HepG2 (cell line): Measurements from ENCODE around the gene RAD23A. TPM values are rescaled to one million over a fixed set of nuclear protein-coding genes. Genes with fewer than 3 reads are reported as not detected.

Source experiments
- ARNT ChIP-seq: fragments of 450-650 bp; IDR thresholded peaks from 2 replicates; pipeline ENCODE4 v1.6.1; 2017
- ATF1 ChIP-seq: IDR thresholded peaks from 2 replicates; pipeline ENCODE4 v1.6.1; 2016; ENCODE audit warnings: mild to moderate bottlenecking, control low read depth
- MXI1 ChIP-seq: IDR thresholded peaks from 3 replicates; pipeline ENCODE4 v1.6.1; 2012; ENCODE audit warnings: low read depth, low read length, inconsistent platforms, borderline replicate concordance
- NBN ChIP-seq: fragments of 450-650 bp; conservative IDR thresholded peaks from 2 replicates; pipeline ENCODE4 v1.6.1; 2017
- NFYB ChIP-seq: sonication (generic); formaldehyde crosslinking; IDR thresholded peaks from 2 replicates; pipeline ENCODE4 v1.4.0; 2020; ENCODE audit warnings: missing genetic modification reagents
- PLRG1 ChIP-seq: fragments of 450-650 bp; conservative IDR thresholded peaks from 2 replicates; pipeline ENCODE4 v1.6.1; 2016
- PPARG ChIP-seq: conservative IDR thresholded peaks from 2 replicates; pipeline ENCODE4 v1.6.1; 2016; ENCODE audit warnings: missing biosample characterization, missing genetic modification reagents
- SYNCRIP ChIP-seq: fragments of 200-400 bp; formaldehyde crosslinking; IDR thresholded peaks from 2 replicates; pipeline ENCODE4 v1.6.1; 2018; ENCODE audit warnings: mild to moderate bottlenecking, low read depth, low read length; ENCODE audit not compliant: insufficient read depth
- TAF1 ChIP-seq: sonication (generic); formaldehyde crosslinking; IDR thresholded peaks from 2 replicates; pipeline ENCODE4 v1.4.0; 2020; ENCODE audit warnings: missing genetic modification reagents
- ZBTB8A ChIP-seq: sonication (generic); formaldehyde crosslinking; IDR thresholded peaks from 2 replicates; pipeline ENCODE4 v1.4.0; 2020; ENCODE audit warnings: mild to moderate bottlenecking, low read depth, missing genetic modification reagents, borderline replicate concordance
- ZNF124 ChIP-seq: sonication (generic); formaldehyde crosslinking; IDR thresholded peaks from 2 replicates; pipeline ENCODE4 v1.4.0; 2020; ENCODE audit warnings: missing genetic modification reagents
- ZNF205 ChIP-seq: IDR thresholded peaks from 2 replicates; pipeline ENCODE4 v1.6.1; 2018; ENCODE audit warnings: missing biosample characterization, missing genetic modification reagents
- ZNF468 ChIP-seq: sonication (generic); formaldehyde crosslinking; IDR thresholded peaks from 2 replicates; pipeline ENCODE4 v1.8.0; 2022; ENCODE audit warnings: mild to moderate bottlenecking, moderate library complexity, missing genetic modification reagents
- ZNF510 ChIP-seq: sonication (generic); formaldehyde crosslinking; IDR thresholded peaks from 2 replicates; pipeline ENCODE4 v1.4.0; 2020; ENCODE audit warnings: low read depth, mild to moderate bottlenecking, missing genetic modification reagents
- ZNF709 ChIP-seq: sonication (generic); formaldehyde crosslinking; IDR thresholded peaks from 2 replicates; pipeline ENCODE4 v1.5.0; 2020; ENCODE audit warnings: mild to moderate bottlenecking, missing genetic modification reagents
- ZNF883 ChIP-seq: sonication (generic); formaldehyde crosslinking; IDR thresholded peaks from 2 replicates; pipeline ENCODE4 v1.5.1; 2020; ENCODE audit warnings: mild to moderate bottlenecking, missing genetic modification reagents; ENCODE audit errors: not compliant biosample characterization
- ZSCAN30 ChIP-seq: sonication (generic); formaldehyde crosslinking; IDR thresholded peaks from 2 replicates; pipeline ENCODE4 v1.5.0; 2020; ENCODE audit warnings: mild to moderate bottlenecking, missing genetic modification reagents
- ZZZ3 ChIP-seq: sonication (generic); formaldehyde crosslinking; IDR thresholded peaks from 2 replicates; pipeline ENCODE4 v1.4.0; 2020; ENCODE audit warnings: missing genetic modification reagents, mild to moderate bottlenecking, borderline replicate concordance
- polyA plus RNA-seq, 8 experiments: library from polyadenylated mRNA; depleted of rRNA in 3 of 8; stranded (reverse) in 7 of 8; unstranded in 1 of 8; fragments of >200 nt; fragmentation: Illumina TruSeq in 4 of 8; extraction: Trizol in 4 of 8; gene quantifications; 2 replicates each; pipeline versions ENCODE4 v1.2.1 to v1.2.3, GENCODE V29; 2011 to 2016; ENCODE audit warnings: low read depth in 4 of 8, missing spikeins in 1 of 8, mixed read lengths in 1 of 8; ENCODE audit not compliant: insufficient read depth in 1 of 8
- total RNA-seq, 5 experiments: library from RNA; depleted of rRNA; stranded (reverse); fragments of >200 nt; fragmentation: Illumina TruSeq; extraction: Trizol; gene quantifications; 2 replicates each; pipeline ENCODE4 v1.2.3, GENCODE V29; 2016; ENCODE audit warnings: low read depth in 1 of 5
- TF ChIP-seq, protein P1 (sequence below): sonication (generic); formaldehyde crosslinking; IDR thresholded peaks from 2 replicates; pipeline ENCODE4 v1.5.1; 2020; ENCODE audit warnings: missing genetic modification reagents, mild to moderate bottlenecking, borderline replicate concordance
- TF ChIP-seq, protein P2 (sequence below): sonication (generic); formaldehyde crosslinking; IDR thresholded peaks from 2 replicates; pipeline ENCODE4 v1.8.0; 2022; ENCODE audit warnings: mild to moderate bottlenecking, missing genetic modification reagents, borderline replicate concordance
- TF ChIP-seq, protein P3 (sequence below), 2 experiments: fragments of 450-650 bp in 1 of 2; sonication (generic) in 1 of 2; formaldehyde crosslinking; IDR thresholded peaks; 2 replicates each; pipeline versions ENCODE4 v1.5.0 to v1.8.0; 2020 to 2022; ENCODE audit warnings: mild to moderate bottlenecking in 1 of 2, missing genetic modification reagents in 1 of 2
- TF ChIP-seq, protein P4 (sequence below): sonication (generic); formaldehyde crosslinking; IDR thresholded peaks from 2 replicates; pipeline ENCODE4 v1.5.0; 2020; ENCODE audit warnings: mild to moderate bottlenecking, missing genetic modification reagents
- TF ChIP-seq, protein P5 (sequence below): sonication (generic); formaldehyde crosslinking; IDR thresholded peaks from 2 replicates; pipeline ENCODE4 v1.4.0; 2020; ENCODE audit warnings: missing genetic modification reagents

Gene RAD23A
- total and polyA plus RNA-seq, 2 of the 13 experiments (the other 11 are each of a cell fraction or from before 2014, with no cell fraction given): 42.5 to 54.2 TPM

DNA sequence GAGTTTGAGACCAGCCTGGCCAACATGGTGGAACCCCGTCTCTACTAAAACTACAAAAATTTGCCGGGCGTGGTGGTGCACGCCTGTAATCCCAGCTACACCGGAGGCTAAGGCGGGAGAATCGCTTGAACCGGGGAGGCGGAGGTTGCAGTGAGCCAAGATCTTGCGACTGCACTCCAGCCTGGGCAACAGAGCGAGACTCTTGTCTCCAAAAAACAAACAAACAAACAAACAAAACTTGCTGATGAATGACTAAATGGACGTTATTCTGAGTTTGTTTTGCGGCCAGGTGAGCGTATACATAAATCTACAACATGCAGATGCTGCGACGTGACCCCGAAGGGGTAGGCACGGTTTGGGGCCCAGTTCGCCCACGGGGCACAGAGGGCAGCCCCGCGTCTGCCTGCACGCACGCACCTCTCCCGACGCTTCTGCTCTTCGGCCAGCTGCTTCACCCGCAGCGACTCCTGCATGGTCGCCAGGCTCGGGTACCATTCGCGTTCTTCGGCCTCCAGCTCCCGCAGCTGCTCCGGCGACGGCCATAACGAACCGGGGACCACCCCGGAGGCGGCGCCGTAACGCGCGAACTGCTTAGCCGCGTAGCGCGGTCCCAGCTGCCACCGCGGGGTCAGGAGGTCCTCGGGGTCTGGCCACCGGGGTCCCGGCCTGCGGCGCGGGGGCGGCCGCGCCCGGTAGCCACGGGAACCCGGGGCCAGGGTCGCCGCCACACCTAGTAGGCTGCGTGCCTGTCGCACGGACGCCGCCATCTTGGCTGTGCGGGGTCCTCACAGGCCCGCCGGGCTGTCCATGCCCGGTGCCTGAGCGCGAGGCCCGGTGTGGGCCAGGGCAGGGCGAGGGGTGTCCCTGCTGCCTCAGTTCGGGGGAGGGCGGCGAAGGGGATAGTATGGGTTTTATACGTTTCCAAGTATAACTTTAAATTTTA, 11.1 kb downstream of the RAD23A start, which contains the start of gene GADD45GIP1 (continued):
- TF ChIP-seq, protein P1, sequence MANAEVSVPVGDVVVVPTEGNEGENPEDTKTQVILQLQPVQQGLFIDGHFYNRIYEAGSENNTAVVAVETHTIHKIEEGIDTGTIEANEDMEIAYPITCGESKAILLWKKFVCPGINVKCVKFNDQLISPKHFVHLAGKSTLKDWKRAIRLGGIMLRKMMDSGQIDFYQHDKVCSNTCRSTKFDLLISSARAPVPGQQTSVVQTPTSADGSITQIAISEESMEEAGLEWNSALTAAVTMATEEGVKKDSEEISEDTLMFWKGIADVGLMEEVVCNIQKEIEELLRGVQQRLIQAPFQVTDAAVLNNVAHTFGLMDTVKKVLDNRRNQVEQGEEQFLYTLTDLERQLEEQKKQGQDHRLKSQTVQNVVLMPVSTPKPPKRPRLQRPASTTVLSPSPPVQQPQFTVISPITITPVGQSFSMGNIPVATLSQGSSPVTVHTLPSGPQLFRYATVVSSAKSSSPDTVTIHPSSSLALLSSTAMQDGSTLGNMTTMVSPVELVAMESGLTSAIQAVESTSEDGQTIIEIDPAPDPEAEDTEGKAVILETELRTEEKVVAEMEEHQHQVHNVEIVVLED: peak; percentile 63; the same call in 1 of the 2 replicates
- TF ChIP-seq TAF1 (peak; percentile 90), ZZZ3 (CRISPR knock-in tag) (no peak), ZNF124 (CRISPR knock-in tag) (no peak), ATF1 (CRISPR knock-in tag) (no peak), ZNF468 (CRISPR knock-in tag) (no peak), PLRG1 (no peak), ZSCAN30 (CRISPR knock-in tag) (peak; percentile 82; the same call in 1 of the 2 replicates), ZNF709 (CRISPR knock-in tag) (no peak; the same call in 1 of the 2 replicates), ZNF205 (CRISPR knock-in tag) (peak; percentile 25; the same call in 1 of the 2 replicates), MXI1 (peak; percentile 74; the same call in 1 of the 3 replicates), ZBTB8A (CRISPR knock-in tag) (no peak), NFYB (CRISPR knock-in tag) (no peak), ZNF883 (CRISPR knock-in tag) (peak; percentile 73), SYNCRIP (no peak), PPARG (CRISPR knock-in tag) (peak; percentile 23; the same call in 1 of the 2 replicates), ZNF510 (no peak), ARNT (no peak), NBN (no peak)
- TF ChIP-seq, protein P2, sequence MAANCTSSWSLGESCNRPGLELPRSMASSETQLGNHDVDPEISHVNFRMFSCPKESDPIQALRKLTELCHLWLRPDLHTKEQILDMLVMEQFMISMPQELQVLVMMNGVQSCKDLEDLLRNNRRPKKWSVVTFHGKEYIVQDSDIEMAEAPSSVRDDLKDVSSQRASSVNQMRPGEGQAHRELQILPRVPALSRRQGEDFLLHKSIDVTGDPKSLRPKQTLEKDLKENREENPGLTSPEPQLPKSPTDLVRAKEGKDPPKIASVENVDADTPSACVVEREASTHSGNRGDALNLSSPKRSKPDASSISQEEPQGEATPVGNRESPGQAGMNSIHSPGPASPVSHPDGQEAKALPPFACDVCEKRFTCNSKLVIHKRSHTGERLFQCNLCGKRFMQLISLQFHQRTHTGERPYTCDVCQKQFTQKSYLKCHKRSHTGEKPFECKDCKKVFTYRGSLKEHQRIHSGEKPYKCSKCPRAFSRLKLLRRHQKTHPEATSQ: 0 out of 2 replicates have a peak, but pooled peaks have one; percentile 35
- TF ChIP-seq, protein P3, sequence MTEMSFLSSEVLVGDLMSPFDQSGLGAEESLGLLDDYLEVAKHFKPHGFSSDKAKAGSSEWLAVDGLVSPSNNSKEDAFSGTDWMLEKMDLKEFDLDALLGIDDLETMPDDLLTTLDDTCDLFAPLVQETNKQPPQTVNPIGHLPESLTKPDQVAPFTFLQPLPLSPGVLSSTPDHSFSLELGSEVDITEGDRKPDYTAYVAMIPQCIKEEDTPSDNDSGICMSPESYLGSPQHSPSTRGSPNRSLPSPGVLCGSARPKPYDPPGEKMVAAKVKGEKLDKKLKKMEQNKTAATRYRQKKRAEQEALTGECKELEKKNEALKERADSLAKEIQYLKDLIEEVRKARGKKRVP (CRISPR knock-in tag; IDR thresholded peaks at IDR 0.05): no peak
- TF ChIP-seq, protein P4, sequence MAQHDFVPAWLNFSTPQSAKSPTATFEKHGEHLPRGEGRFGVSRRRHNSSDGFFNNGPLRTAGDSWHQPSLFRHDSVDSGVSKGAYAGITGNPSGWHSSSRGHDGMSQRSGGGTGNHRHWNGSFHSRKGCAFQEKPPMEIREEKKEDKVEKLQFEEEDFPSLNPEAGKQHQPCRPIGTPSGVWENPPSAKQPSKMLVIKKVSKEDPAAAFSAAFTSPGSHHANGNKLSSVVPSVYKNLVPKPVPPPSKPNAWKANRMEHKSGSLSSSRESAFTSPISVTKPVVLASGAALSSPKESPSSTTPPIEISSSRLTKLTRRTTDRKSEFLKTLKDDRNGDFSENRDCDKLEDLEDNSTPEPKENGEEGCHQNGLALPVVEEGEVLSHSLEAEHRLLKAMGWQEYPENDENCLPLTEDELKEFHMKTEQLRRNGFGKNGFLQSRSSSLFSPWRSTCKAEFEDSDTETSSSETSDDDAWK (CRISPR knock-in tag): no peak
- TF ChIP-seq, protein P5, sequence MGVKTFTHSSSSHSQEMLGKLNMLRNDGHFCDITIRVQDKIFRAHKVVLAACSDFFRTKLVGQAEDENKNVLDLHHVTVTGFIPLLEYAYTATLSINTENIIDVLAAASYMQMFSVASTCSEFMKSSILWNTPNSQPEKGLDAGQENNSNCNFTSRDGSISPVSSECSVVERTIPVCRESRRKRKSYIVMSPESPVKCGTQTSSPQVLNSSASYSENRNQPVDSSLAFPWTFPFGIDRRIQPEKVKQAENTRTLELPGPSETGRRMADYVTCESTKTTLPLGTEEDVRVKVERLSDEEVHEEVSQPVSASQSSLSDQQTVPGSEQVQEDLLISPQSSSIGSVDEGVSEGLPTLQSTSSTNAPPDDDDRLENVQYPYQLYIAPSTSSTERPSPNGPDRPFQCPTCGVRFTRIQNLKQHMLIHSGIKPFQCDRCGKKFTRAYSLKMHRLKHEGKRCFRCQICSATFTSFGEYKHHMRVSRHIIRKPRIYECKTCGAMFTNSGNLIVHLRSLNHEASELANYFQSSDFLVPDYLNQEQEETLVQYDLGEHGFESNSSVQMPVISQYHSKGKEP (CRISPR knock-in tag): no peak
